ENCODE data around the gene MGME1.

The MGME1 gene

DNA sequence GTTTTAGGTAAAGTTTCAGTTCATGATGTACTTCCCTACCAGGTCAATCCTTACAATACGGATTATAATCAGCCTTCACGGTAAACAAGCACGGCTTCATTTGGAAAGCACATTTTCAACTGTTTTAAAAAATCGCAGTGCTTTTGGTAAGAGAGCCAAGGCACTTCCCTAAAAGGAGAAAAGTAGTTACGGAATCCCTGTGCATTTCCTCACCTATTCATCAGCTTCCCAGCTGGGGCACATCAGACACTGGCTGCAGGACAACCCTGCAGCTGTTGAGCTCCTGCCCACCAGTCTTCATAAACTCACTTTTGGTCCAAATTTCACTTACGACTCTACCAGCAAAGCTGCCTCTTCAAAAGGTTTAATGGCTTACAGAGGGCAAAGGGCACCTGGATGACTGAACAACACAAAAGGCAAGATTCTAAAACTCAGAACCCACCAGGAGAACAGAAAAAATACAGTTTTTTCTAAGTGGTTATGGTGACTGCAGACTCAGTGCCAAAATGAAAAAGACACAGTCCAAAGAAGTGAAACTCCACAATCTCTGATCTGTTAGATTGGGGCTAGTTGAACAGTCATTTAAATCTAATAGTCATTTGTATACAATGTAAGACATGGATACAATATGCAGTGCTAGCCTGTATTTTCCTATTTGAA lies 7.8 kb upstream of the MGME1 start:
- Histone ChIP-seq H3K4me3 (ENCODE audit: low read depth, low read length) (no peak overlapping the region), H3K9ac (no peak overlapping the region)

DNA sequence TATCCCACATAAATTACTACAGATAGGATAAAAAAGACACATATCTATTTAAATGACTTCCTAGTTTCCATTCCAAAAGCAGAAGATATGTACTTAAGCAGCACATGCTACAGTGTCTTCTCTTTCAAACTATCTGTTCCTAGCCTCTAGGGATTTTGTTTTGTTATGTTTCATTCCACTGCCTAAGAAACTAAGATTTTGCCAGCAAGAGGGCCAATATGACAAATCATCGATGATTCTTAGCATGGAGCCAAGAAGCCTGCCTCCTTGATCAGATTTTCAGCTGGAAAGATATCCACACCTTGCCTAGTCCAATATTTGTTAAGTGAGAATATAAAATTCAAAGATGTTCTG lies 7.3 kb upstream of the MGME1 start:
- TF ChIP-seq, protein P1, sequence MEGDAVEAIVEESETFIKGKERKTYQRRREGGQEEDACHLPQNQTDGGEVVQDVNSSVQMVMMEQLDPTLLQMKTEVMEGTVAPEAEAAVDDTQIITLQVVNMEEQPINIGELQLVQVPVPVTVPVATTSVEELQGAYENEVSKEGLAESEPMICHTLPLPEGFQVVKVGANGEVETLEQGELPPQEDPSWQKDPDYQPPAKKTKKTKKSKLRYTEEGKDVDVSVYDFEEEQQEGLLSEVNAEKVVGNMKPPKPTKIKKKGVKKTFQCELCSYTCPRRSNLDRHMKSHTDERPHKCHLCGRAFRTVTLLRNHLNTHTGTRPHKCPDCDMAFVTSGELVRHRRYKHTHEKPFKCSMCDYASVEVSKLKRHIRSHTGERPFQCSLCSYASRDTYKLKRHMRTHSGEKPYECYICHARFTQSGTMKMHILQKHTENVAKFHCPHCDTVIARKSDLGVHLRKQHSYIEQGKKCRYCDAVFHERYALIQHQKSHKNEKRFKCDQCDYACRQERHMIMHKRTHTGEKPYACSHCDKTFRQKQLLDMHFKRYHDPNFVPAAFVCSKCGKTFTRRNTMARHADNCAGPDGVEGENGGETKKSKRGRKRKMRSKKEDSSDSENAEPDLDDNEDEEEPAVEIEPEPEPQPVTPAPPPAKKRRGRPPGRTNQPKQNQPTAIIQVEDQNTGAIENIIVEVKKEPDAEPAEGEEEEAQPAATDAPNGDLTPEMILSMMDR (IDR thresholded peaks at IDR 0.05) = no peak
- H3K27ac ChIP-seq = peak overlapping the region; percentile 48
- H3K9me3 ChIP-seq (ENCODE audit: control insufficient read depth, low read length) = no peaks in the 10 kb centered on the region
- H3K36me3 ChIP-seq (ENCODE audit: control insufficient read depth, insufficient read depth, low read length) = no peaks in the 10 kb centered on the region
- no peak overlapping the region for H3K9ac ChIP-seq
- H2AFZ ChIP-seq = no peak overlapping the region
- H3K79me2 ChIP-seq = peaks cover 42% of the 10 kb centered on the region
- H3K4me2 ChIP-seq (ENCODE audit: low read length) = peak overlapping the region; percentile 40
- H3K4me3 ChIP-seq (ENCODE audit: low read depth, low read length) = no peak overlapping the region
- peaks cover 42% of the 10 kb centered on the region for H3K4me1 ChIP-seq
- H3K27me3 ChIP-seq (ENCODE audit: control insufficient read depth, insufficient read depth, low read length) = no peaks in the 10 kb centered on the region

More for the DNA sequence above, 7.8 kb upstream of the MGME1 start:
- Histone ChIP-seq H3K27me3 (ENCODE audit: control insufficient read depth, insufficient read depth, low read length) (no peaks in the 10 kb centered on the region), H3K79me2 (peaks cover 37% of the 10 kb centered on the region), H2AFZ (no peak overlapping the region), H3K4me1 (peaks cover 39% of the 10 kb centered on the region), H3K27ac (peak overlapping the region; percentile 48), H3K36me3 (ENCODE audit: control insufficient read depth, insufficient read depth, low read length) (no peaks in the 10 kb centered on the region), H3K9me3 (ENCODE audit: control insufficient read depth, low read length) (no peaks in the 10 kb centered on the region), H3K4me2 (ENCODE audit: low read length) (peak overlapping the region; percentile 40)
- TF ChIP-seq, protein P1 (IDR thresholded peaks at IDR 0.05) = no peak

DNA sequence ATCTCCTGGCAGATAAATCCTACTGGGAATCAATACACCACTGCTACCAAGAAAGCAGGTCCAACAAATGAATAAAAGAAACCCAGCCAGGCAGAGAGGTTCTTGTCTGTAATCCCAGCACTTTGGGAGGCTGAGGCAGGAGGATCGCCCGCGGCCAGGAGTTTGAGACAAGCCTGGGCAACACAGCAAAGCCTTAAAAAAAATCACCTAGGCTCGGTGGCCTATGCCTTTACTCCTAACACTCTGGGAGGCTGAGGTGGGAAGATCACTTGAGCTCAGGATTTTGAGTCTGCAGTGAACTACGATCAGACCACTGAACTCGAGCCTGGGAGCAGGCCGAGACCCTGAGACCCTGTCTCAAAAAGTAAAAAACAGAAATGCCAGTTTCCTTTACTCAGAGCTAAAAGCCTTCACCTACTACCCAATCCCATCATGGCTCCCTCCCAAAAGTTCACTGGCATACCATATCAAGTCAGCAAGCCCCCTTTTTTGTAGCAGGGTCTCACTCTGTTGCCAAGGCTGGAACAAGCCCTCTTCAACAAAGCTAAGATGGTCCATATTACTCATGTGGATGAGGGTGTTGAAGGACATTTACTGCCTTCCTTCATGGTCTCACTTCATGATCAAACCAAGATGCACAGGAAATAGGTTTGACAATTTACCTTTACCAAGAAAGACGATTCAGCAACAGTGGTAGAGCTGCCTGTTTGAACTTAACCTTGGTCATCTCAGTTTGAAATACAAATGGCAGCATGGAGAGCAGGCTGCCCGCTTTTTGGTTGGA lies 5.5 kb upstream of the MGME1 start:
- Histone ChIP-seq H3K4me1 (peaks cover 43% of the 10 kb centered on the region), H3K27ac (no peak overlapping the region)

DNA sequence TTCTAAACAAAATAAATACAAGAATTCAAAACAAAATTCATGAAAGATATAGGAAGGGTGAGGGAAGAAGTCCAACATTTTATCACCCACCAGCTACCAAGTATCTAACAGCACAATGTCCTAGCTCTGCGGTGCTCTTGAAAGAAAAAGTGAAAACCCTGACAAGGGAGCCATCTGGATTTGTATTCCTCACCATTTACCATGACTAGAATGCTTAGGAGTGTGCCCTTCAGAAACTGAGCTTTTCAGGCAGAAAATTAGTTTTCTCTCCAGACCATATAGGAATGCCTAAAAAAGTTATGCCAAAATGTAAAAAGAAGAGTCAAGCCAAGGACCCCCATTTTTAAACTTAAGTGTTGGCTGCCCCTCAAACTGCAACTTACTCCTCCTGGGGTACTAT lies 4.7 kb upstream of the MGME1 start:
- TF ChIP-seq, protein P1 (IDR thresholded peaks at IDR 0.05) = no peak
- H3K4me2 ChIP-seq (ENCODE audit: low read length) = no peak overlapping the region
- H3K4me1 ChIP-seq = peaks cover 36% of the 10 kb centered on the region
- no peak overlapping the region for H3K9ac ChIP-seq
- H3K27me3 ChIP-seq (ENCODE audit: control insufficient read depth, insufficient read depth, low read length) = no peaks in the 10 kb centered on the region
- H3K79me2 ChIP-seq = peaks cover 43% of the 10 kb centered on the region
- H2AFZ ChIP-seq = no peak overlapping the region
- no peaks in the 10 kb centered on the region for H3K9me3 ChIP-seq (ENCODE audit: control insufficient read depth, low read length)
- H3K4me3 ChIP-seq (ENCODE audit: low read depth, low read length) = no peak overlapping the region
- H3K27ac ChIP-seq = no peak overlapping the region
- H3K36me3 ChIP-seq (ENCODE audit: control insufficient read depth, insufficient read depth, low read length) = no peaks in the 10 kb centered on the region

More for the DNA sequence above, 5.5 kb upstream of the MGME1 start:
- H2AFZ ChIP-seq = no peak overlapping the region
- TF ChIP-seq, protein P1 (IDR thresholded peaks at IDR 0.05) = no peak
- H3K27me3 ChIP-seq (ENCODE audit: control insufficient read depth, insufficient read depth, low read length) = no peaks in the 10 kb centered on the region
- no peak overlapping the region for H3K4me2 ChIP-seq (ENCODE audit: low read length)
- no peak overlapping the region for H3K4me3 ChIP-seq (ENCODE audit: low read depth, low read length)
- H3K79me2 ChIP-seq = peaks cover 48% of the 10 kb centered on the region
- H3K36me3 ChIP-seq (ENCODE audit: control insufficient read depth, insufficient read depth, low read length) = no peaks in the 10 kb centered on the region
- no peak overlapping the region for H3K9ac ChIP-seq
- H3K9me3 ChIP-seq (ENCODE audit: control insufficient read depth, low read length) = no peaks in the 10 kb centered on the region
